SK-N-SH (cell line): Measurements from ENCODE around the gene MALAT1.

ENCODE experiments used
- ELF1 ChIP-seq: IDR thresholded peaks from 2 replicates; pipeline ENCODE4 v1.4.0; 2012
- EP300 ChIP-seq, 2 experiments: IDR thresholded peaks; 2 replicates each; pipeline versions ENCODE4 v1.4.0 to v1.6.1; 2012; ENCODE audit warnings: borderline replicate concordance in 1 of 2, low read depth in 1 of 2, low read length in 1 of 2
- POLR2AphosphoS5 ChIP-seq: IDR thresholded peaks from 2 replicates; pipeline ENCODE4 v1.6.1; 2012; ENCODE audit warnings: low read depth, low read length
- RFX5 ChIP-seq: IDR thresholded peaks from 2 replicates; pipeline ENCODE4 v1.6.1; 2012; ENCODE audit warnings: mild to moderate bottlenecking, improper control_type of control experiment, low read length
- TF ChIP-seq, protein P1 (sequence below): fragments of 200-600 bp; sonication (generic); IDR thresholded peaks from 2 replicates; pipeline ENCODE4 v1.6.1; 2017; ENCODE audit warnings: antibody characterized with exemption, mild to moderate bottlenecking, moderate library complexity

DNA sequence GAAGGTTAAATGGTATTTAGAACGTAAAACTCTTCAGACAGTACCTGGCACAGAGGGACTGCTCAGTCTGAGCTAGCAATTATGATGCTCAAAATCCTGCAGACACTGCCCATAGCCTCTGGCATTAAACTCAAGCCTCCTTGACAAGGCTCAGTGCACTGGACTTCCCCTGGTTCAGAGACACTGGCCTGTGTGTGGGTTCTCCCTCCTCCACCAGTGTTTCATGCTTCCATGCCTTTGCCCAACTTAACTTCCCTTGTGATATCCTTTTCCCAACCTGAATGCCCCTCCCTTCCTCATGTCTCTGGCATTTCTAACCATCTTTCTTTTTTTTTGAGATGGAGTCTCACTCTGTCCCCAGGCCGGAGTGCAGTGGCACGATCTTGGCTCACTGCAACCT, 50.3 kb downstream of the MALAT1 start:
- TF ChIP-seq RFX5 (no peak), ELF1 (no peak), POLR2AphosphoS5 (no peak), EP300 (IDR thresholded peaks at IDR 0.05; ENCODE audit: borderline replicate concordance in 1 of 2, low read depth in 1 of 2, low read length in 1 of 2) (no peak)
- TF ChIP-seq, protein P1, sequence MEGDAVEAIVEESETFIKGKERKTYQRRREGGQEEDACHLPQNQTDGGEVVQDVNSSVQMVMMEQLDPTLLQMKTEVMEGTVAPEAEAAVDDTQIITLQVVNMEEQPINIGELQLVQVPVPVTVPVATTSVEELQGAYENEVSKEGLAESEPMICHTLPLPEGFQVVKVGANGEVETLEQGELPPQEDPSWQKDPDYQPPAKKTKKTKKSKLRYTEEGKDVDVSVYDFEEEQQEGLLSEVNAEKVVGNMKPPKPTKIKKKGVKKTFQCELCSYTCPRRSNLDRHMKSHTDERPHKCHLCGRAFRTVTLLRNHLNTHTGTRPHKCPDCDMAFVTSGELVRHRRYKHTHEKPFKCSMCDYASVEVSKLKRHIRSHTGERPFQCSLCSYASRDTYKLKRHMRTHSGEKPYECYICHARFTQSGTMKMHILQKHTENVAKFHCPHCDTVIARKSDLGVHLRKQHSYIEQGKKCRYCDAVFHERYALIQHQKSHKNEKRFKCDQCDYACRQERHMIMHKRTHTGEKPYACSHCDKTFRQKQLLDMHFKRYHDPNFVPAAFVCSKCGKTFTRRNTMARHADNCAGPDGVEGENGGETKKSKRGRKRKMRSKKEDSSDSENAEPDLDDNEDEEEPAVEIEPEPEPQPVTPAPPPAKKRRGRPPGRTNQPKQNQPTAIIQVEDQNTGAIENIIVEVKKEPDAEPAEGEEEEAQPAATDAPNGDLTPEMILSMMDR = no peak
